ENCODE measurements around the gene PKNOX2. TPM values are rescaled to one million over a fixed set of nuclear protein-coding genes. Genes with fewer than 3 reads are reported as not detected.

Gene PKNOX2
- total RNA-seq, 3 donors from 2014 or later (not counting 1 experiment from before 2014, with no cell fraction given), result not detected

DNA sequence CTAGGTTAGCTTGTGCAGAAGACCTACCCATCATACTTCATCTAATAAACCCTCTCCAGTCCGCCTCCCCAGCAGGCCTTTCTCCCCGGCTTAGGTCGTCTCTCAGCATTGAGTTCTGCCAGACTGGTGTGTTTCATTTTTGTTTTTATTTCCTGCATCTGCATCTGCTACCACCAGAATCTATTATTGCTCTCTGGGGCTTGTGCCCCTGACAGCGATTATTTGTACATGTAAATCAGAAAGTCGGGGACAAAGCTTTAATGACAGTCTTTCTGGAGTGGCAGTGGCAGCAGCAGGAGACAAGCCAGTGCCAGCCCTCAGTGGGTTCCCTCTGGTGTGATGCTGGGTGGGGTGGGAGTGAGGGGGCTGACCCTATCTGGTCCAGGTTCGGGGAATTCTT, 127.5 kb downstream of the PKNOX2 start:
- no peak overlapping the region for H3K27ac ChIP-seq (ENCODE audit: low read length)
- Mint-ChIP-seq H3K27ac (no peak overlapping the region), H3K4me1 (no peaks in the 10 kb centered on the region), H3K9me3 (no peaks in the 10 kb centered on the region), H3K36me3 (no peaks in the 10 kb centered on the region), H3K27me3 (ENCODE audit: low read depth in 2 of 2) (peaks cover 9 to 16% of the 10 kb centered on the region in 2 donors), H3K4me3 (no peak overlapping the region)
- WGBS (ENCODE audit: insufficient coverage), result 78% methylated on average over 6 of the region's 6 CpGs
- intact Hi-C loops (cut with micrococcal nuclease), result no loop called here
- TF ChIP-seq, protein P1, sequence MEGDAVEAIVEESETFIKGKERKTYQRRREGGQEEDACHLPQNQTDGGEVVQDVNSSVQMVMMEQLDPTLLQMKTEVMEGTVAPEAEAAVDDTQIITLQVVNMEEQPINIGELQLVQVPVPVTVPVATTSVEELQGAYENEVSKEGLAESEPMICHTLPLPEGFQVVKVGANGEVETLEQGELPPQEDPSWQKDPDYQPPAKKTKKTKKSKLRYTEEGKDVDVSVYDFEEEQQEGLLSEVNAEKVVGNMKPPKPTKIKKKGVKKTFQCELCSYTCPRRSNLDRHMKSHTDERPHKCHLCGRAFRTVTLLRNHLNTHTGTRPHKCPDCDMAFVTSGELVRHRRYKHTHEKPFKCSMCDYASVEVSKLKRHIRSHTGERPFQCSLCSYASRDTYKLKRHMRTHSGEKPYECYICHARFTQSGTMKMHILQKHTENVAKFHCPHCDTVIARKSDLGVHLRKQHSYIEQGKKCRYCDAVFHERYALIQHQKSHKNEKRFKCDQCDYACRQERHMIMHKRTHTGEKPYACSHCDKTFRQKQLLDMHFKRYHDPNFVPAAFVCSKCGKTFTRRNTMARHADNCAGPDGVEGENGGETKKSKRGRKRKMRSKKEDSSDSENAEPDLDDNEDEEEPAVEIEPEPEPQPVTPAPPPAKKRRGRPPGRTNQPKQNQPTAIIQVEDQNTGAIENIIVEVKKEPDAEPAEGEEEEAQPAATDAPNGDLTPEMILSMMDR (IDR thresholded peaks at IDR 0.05), result no peak
- no peak overlapping the region for H3K4me3 ChIP-seq (ENCODE audit: low read length)
- H3K4me1 ChIP-seq (ENCODE audit: control insufficient read depth, insufficient read depth, low read length), result no peaks in the 10 kb centered on the region
- H3K9me3 ChIP-seq (ENCODE audit: control insufficient read depth, insufficient read depth, low read length), result no peaks in the 10 kb centered on the region
- no peak for ATAC-seq
- no peak for DNase-seq
- no peaks in the 10 kb centered on the region for H3K36me3 ChIP-seq (ENCODE audit: control insufficient read depth, insufficient read depth, low read length)
- no peaks in the 10 kb centered on the region for H3K27me3 ChIP-seq (ENCODE audit: control insufficient read depth, insufficient read depth, low read length)

DNA sequence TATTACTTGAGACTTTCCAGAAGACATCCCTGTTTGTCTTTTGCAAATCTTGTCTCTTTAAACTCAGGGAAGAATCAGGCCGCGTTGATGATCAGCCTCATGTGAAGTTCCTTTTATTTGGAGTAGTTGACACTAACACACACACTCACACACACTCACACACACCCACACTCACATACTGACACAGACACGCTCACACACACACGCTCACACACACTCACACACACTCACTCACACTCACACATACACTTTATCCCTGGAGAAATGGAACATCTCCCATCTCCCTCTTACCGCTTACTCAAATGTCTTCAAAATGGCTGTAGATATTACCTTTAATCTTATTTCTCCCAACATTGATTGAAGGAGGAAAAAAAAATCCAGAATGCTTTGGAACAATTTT, 129.0 kb downstream of the PKNOX2 start:
- no peaks in the 10 kb centered on the region for H3K36me3 ChIP-seq (ENCODE audit: control insufficient read depth, insufficient read depth, low read length)
- DNase-seq, result no peak
- H3K4me1 ChIP-seq (ENCODE audit: control insufficient read depth, insufficient read depth, low read length), result no peaks in the 10 kb centered on the region
- Mint-ChIP-seq H3K4me1 (no peaks in the 10 kb centered on the region), H3K27ac (no peak overlapping the region), H3K36me3 (no peaks in the 10 kb centered on the region), H3K9me3 (no peaks in the 10 kb centered on the region), H3K4me3 (no peak overlapping the region), H3K27me3 (ENCODE audit: low read depth in 2 of 2) (peaks cover 9 to 18% of the 10 kb centered on the region in 2 donors)
- no peak overlapping the region for H3K27ac ChIP-seq (ENCODE audit: low read length)
- H3K27me3 ChIP-seq (ENCODE audit: control insufficient read depth, insufficient read depth, low read length), result no peaks in the 10 kb centered on the region
- TF ChIP-seq, protein P1 (IDR thresholded peaks at IDR 0.05), result no peak
- H3K4me3 ChIP-seq (ENCODE audit: low read length), result no peak overlapping the region
- 83% methylated on average over 4 of the region's 5 CpGs for WGBS (ENCODE audit: insufficient coverage)
- ATAC-seq, result no peak
- H3K9me3 ChIP-seq (ENCODE audit: control insufficient read depth, insufficient read depth, low read length), result no peaks in the 10 kb centered on the region
- intact Hi-C loops (cut with micrococcal nuclease), result no loop called here

DNA sequence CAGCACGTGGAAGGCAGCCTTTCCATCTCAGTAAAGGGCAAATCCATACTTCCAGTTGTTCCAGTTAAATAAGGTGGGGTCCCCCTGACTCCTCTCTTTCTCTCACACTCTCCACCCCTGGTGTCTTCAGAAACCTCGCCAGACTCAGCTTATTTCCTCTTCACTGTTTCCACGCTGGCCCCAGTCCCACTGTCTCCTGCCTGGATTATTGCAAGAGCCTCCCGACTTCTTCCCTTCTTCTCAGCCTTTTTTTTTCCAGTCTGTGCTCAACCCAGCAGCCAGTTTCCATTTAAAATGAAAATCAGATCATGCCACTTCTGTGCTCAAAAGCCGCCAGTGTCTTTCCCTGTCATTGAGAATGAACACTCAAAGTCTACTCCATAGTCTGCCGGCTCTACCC, 131.4 kb downstream of the PKNOX2 start:
- no peak overlapping the region for H3K4me3 ChIP-seq (ENCODE audit: low read length)
- H3K27me3 ChIP-seq (ENCODE audit: control insufficient read depth, insufficient read depth, low read length), result no peaks in the 10 kb centered on the region
- H3K9me3 ChIP-seq (ENCODE audit: control insufficient read depth, insufficient read depth, low read length), result no peaks in the 10 kb centered on the region
- Mint-ChIP-seq H3K4me3 (no peak overlapping the region), H3K27ac (no peak overlapping the region), H3K4me1 (no peaks in the 10 kb centered on the region), H3K36me3 (no peaks in the 10 kb centered on the region), H3K9me3 (no peaks in the 10 kb centered on the region), H3K27me3 (ENCODE audit: low read depth in 2 of 2) (peaks cover 9 to 12% of the 10 kb centered on the region in 2 donors)
- no peak for ATAC-seq
- DNase-seq, result no peak
- TF ChIP-seq, protein P1 (IDR thresholded peaks at IDR 0.05), result no peak
- H3K27ac ChIP-seq (ENCODE audit: low read length), result no peak overlapping the region
- intact Hi-C loops (cut with micrococcal nuclease), result no loop called here
- no peaks in the 10 kb centered on the region for H3K36me3 ChIP-seq (ENCODE audit: control insufficient read depth, insufficient read depth, low read length)
- H3K4me1 ChIP-seq (ENCODE audit: control insufficient read depth, insufficient read depth, low read length), result no peaks in the 10 kb centered on the region
- 77% methylated on average over 6 of the region's 6 CpGs for WGBS (ENCODE audit: insufficient coverage)

DNA sequence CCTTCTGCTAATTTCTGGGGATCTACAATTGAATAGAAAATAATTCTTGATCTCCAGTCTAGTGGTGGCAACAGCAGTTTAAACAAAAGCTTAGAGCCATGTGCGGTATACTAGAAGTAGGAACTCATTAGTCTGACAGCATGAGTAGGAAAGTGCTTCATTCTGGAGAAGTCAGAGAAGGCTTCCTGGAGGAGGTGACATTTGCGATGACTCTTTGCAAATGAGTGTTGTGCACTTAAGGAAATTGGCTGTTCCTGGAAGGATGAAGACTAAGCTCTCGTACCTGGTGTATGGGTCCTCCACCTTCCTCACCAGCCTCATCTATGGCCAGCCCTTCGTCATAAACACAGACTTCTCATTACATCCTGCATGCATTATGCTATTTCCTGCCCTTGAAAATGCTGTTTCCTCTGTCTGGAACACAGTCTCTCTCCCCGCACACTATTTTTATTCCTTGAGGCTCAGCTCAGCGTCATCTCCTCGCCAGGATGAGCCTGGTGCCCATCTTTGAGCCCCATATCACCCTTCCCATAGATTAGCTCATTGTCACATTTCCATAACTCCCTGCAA, 132.9 kb downstream of the PKNOX2 start:
- H3K36me3 Mint-ChIP-seq, result no peaks in the 10 kb centered on the region

More for the DNA sequence above, 132.9 kb downstream of the PKNOX2 start:
- DNase-seq, result no peak
- Histone ChIP-seq H3K9me3 (ENCODE audit: control insufficient read depth, insufficient read depth, low read length) (no peaks in the 10 kb centered on the region), H3K27ac (ENCODE audit: low read length) (no peak overlapping the region), H3K4me1 (ENCODE audit: control insufficient read depth, insufficient read depth, low read length) (no peaks in the 10 kb centered on the region), H3K27me3 (ENCODE audit: control insufficient read depth, insufficient read depth, low read length) (no peaks in the 10 kb centered on the region), H3K36me3 (ENCODE audit: control insufficient read depth, insufficient read depth, low read length) (no peaks in the 10 kb centered on the region), H3K4me3 (ENCODE audit: low read length) (no peak overlapping the region)
- Mint-ChIP-seq H3K9me3 (no peaks in the 10 kb centered on the region), H3K27ac (no peak overlapping the region), H3K27me3 (ENCODE audit: low read depth in 2 of 2) (peaks cover 9 to 12% of the 10 kb centered on the region in 2 donors), H3K4me1 (no peaks in the 10 kb centered on the region), H3K4me3 (no peak overlapping the region)
- WGBS (ENCODE audit: insufficient coverage), result 50% methylated on average over 7 of the region's 7 CpGs
- TF ChIP-seq, protein P1 (IDR thresholded peaks at IDR 0.05), result no peak
- intact Hi-C loops (cut with micrococcal nuclease), result no loop called here
- no peak for ATAC-seq

Data from natural killer cell (primary cell).